NCI-H1436 treated with DMSO at 0.1 percent for 48 hours (cell line): ENCODE results near the gene LAMP5.

Source experiments
- DNase-seq: peaks from one replicate; lab custom pipeline; 2025; lab: John Stamatoyannopoulos, UW

The LAMP5 gene, protein sequence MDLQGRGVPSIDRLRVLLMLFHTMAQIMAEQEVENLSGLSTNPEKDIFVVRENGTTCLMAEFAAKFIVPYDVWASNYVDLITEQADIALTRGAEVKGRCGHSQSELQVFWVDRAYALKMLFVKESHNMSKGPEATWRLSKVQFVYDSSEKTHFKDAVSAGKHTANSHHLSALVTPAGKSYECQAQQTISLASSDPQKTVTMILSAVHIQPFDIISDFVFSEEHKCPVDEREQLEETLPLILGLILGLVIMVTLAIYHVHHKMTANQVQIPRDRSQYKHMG

DNA sequence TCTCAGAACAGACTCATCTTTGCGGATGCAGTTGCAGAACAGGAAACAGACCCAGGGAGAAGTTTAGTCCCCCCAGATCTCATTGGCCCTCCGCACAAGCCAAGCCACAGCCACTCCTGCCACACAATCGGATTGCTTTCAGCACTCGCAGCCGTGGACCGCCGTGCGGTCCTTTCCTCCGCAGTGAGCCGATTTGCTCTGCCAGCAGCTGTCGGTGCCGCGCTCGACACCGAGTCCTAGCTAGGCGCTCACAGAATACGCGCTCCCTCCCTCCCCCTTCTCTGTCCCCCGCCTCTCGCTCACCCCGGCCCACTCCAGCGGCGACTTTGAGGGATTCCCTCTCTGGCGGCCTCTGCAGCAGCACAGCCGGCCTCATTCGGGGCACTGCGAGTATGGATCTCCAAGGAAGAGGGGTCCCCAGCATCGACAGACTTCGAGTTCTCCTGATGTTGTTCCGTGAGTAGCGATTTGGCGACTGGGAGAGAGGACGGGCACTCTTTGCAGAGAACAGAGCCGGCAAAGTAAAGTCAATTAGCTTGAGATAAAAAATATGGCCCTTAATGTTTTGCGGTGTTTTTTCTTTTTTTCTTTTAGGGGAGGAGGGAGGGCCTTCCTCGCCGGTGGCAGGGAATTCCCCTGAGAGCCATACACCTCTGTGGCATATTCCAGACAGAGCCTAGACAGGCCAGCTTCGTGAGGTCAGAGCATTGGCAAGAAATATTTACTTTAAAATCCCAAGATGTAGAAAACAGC is at the start of gene LAMP5:
TSS of gene LAMP5 (plus strand) at position 130 of the 753 bp plus-strand sequence. CDS start at position 393, 263 bp downstream.
- no peak for DNase-seq

DNA sequence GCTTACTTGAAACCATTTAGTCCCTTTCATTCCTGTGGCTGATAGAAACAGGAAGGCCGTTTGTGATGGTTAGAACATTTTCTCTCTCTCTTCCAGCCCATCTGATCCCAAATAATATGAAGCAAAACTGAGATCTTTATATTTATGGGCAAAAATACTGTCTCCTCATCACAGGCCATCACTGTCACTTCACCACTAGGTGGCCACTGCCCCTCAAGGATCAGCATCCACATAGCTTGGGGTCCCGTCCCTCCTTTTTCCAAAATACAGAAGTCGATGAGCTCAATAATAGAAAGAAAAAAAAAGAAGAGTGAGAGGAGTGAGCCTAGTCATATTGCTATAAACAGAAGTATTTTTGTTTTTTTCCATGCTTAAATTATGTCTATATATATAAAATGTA is 46.4 kb upstream of the LAMP5 start:
- DNase-seq: no peak

DNA sequence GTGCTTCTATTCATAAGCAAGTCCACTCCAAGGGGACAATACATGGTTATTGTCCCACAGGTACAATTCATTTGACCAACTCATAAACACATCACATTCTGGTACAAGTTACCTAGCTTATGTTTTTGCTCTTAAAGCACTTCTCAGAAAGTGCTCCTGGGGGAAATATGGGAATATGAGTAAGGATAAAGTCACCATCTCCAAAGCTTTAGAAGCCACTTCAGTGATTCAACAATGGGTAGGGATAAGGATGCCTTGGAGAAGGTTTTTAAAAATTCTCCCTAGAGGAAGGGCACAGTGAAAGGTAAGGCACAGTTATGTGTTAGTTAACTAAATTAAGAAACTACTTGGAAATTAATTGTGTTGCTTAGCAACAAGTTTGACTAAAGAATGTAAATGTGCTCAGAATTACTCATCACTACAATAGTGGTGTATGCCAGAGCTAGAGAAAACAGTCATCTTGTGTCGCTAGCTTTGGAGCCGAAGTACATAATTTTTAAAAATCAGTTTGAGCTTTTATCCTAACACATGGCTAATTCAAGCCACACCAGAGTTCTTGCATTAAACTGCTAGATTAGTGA is 39.5 kb upstream of the LAMP5 start:
- no peak for DNase-seq

GRCh38 chr20:9475456-9475855 is 38.9 kb upstream of the LAMP5 start:
- DNase-seq: no peak

GRCh38 chr20:9476174-9476573 is 38.2 kb upstream of the LAMP5 start:
- no peak for DNase-seq

GRCh38 chr20:9476637-9477036 is 37.8 kb upstream of the LAMP5 start:
- DNase-seq: no peak

- no peak for DNase-seq
Observed at GRCh38 chr20:9478771-9479170, 35.6 kb upstream of the LAMP5 start.

GRCh38 chr20:9480066-9480465 is 34.3 kb upstream of the LAMP5 start:
- DNase-seq: no peak

DNA sequence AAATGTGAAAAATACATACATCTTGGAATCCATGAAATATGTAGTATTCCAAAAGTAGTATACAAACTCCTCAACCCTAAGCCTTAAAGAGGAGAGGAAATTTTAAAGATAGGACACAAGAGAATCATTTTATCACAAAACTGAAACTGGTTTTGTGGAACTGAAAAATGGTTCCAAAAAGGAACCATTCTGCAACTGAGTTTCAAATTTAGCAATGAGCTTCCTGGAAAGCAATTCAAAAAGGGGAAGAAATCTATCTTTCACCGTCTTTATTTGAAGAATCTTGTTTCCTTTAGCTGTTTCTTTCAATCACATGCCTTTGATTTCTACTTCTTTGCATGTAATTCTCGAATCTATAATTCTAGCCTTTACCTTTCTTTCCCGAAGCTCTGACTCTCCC is 32.2 kb upstream of the LAMP5 start:
- DNase-seq: no peak

DNA sequence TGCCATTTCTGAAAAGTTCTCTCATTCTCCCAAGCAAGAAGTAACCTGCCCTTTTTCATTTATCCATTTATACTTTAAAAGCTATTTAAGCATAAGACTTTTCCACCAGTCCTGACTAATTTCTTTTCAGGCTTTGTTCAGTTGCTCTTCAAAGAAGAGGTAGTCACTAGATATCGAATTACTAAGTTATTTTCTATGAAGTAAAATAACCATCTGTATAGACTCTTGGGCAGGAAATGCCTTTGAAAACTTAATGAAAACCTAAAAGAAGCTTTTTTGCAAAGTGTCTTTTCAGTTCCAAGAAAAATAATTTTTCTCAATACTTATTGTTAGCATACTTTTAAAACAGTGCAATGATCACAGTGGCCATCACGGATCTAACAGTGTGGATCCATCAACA is 31.3 kb upstream of the LAMP5 start:
- no peak for DNase-seq

- no peak for DNase-seq
Observed at GRCh38 chr20:9485614-9486340, 28.6 kb upstream of the LAMP5 start.

GRCh38 chr20:9487231-9487630 is 27.2 kb upstream of the LAMP5 start:
- no peak for DNase-seq

GRCh38 chr20:9488063-9488462 is 26.3 kb upstream of the LAMP5 start:
- DNase-seq: no peak

- no peak for DNase-seq
Observed at GRCh38 chr20:9490161-9490560, 24.2 kb upstream of the LAMP5 start.

- no peak for DNase-seq
Observed at GRCh38 chr20:9490631-9491030, 23.8 kb upstream of the LAMP5 start.

- no peak for DNase-seq
Observed at GRCh38 chr20:9491324-9491723, 23.1 kb upstream of the LAMP5 start.

GRCh38 chr20:9492067-9492466 is 22.3 kb upstream of the LAMP5 start:
- no peak for DNase-seq

GRCh38 chr20:9493803-9494202 is 20.6 kb upstream of the LAMP5 start:
- no peak for DNase-seq

- DNase-seq: no peak
Observed at GRCh38 chr20:9495701-9496100, 18.7 kb upstream of the LAMP5 start.

DNA sequence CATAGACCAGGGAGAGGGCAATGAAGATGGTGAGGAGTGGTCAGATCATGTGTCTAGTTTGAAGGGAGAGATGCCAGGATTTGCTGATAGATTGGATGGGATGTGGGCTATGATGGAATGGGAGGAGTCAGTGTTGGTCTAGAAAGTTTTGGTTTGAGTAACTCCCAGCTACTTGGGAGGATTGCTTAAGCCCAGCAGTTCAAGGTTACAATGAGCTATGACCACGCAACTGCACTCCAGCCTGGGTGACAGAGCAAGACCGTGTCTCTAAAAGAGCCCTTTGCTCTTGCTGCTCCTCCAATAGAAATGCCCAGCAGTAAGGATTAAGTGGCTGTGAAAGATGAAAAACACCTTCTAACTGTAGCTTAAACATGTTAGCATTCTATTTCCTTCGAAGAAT is 18.2 kb upstream of the LAMP5 start:
- no peak for DNase-seq

DNA sequence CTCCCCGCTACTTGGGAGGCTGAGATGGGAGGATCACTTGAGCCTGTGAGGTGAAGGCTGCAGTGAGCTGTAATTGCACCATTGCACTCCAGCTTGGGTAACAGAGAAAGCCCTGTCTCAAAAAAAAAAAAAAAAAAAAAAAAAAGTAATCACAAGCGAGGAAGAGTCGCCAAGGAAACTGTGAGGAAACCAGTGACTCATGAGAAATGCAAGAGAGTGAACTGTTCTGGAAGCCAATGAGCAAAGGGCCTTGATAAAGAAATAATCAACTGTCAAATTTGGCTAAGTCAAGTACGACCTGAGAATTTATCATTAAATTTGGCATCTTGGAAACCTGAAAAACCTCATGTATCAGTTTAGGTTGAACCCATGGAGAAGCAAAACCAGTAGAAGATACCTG is 16.1 kb upstream of the LAMP5 start:
- no peak for DNase-seq

DNA sequence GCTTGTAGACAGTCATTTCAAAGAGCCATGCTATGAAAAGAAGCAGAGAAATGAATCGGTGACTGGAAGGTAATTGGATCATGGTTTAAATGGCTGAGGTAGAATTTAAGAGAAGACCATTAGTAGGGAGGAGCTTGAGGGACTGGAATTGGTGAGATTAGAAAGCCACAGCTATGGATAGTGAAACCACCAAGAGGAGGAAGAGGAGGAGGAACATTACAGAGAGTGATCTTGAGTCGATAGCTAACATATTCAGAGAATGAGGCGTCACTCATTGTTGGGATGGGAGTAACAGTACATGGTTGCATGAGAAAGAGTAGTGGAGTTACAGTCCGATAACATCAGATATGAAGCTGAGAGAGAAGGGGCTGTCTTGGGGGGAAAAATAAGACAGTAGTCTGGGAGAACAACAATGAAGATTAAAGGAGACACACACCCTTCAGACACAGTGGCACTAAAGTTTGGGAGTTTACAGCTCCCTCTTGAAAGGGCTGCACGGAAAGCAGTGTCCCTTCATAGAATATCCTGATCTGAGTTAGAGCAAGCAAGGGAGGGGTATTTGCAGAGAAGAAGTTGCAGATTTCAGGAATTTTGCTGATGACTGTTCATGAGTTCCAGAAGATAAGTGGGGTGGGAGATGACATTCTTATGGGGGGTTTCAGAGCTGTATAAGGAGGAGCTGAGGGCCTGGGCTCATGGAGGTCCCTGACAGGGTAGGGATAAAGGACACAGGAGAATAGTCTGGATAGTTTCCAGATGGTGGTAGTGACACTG is 15.1 kb upstream of the LAMP5 start:
- no peak for DNase-seq
